Endothelial cell of umbilical vein (primary cell): ENCODE measurements around the gene FAM120B. TPM values are rescaled to one million over a fixed set of nuclear protein-coding genes. Genes with fewer than 3 reads are reported as not detected.

Experiments
- BruUV-seq: library from RNA; stranded (reverse); fragments of 400-500 nt; replicated peaks from 2 replicates; lab custom pipeline; 2021; lab: Mats Ljungman, UMichigan
- CTCF ChIA-PET: fragments of 300-600, 350-600 bp; sonication (Branson Sonifier 250); formaldehyde crosslinking; loops from one replicate; lab custom pipeline; 2021; ENCODE audit warnings: antibody characterized with exemption, inconsistent platforms; lab: Charles Lee
- POLR2A ChIA-PET: fragments of 300-600, 350-600 bp; sonication (Branson Sonifier 250); formaldehyde crosslinking; loops from one replicate; lab custom pipeline; 2021; ENCODE audit warnings: antibody characterized with exemption, inconsistent platforms; lab: Charles Lee
- DNase-seq: peaks from one replicate; pipeline ENCODE4 v3.0.0-alpha.2; 2011; ENCODE audit warnings: low read depth, low spot score
- FAIRE-seq: peaks from 2 replicates; lab custom pipeline; 2011; peaks lifted over from hg19 to GRCh38; lab: Jason Lieb, UNC
- H2AFZ ChIP-seq: 2 replicates; pipeline ENCODE4 v1.6.0; 2012; ENCODE audit warnings: low read depth, low read length, control low read depth, inconsistent platforms
- H3K27ac ChIP-seq: 2 replicates; pipeline ENCODE4 v1.5.1; 2011; ENCODE audit warnings: low read depth, mild to moderate bottlenecking, control low read depth, low read length, moderate library complexity; ENCODE audit not compliant: insufficient read depth
- H3K27me3 ChIP-seq, 2 experiments: 2 replicates each; pipeline versions ENCODE4 v1.6.0 to v1.6.1; 2011; ENCODE audit warnings: low read length in 2 of 2, mixed read lengths in 1 of 2; ENCODE audit not compliant: control insufficient read depth in 2 of 2, insufficient read depth in 2 of 2
- H3K36me3 ChIP-seq, 2 experiments: 2 replicates in 1 of 2; 3 replicates in 1 of 2; pipeline ENCODE4 v1.5.1; 2011; ENCODE audit warnings: low read length in 2 of 2, mild to moderate bottlenecking in 1 of 2, moderate library complexity in 1 of 2; ENCODE audit not compliant: control insufficient read depth in 2 of 2, insufficient read depth in 2 of 2; ENCODE audit errors: extremely low read depth in 1 of 2
- H3K4me1 ChIP-seq: 3 replicates; pipeline ENCODE4 v1.5.1; 2011; ENCODE audit warnings: mild to moderate bottlenecking, low read length; ENCODE audit not compliant: control insufficient read depth, insufficient read depth; ENCODE audit errors: extremely low read depth
- H3K4me2 ChIP-seq: 2 replicates; pipeline ENCODE4 v1.6.1; 2011; ENCODE audit warnings: low read length, control low read depth, mixed read lengths; ENCODE audit not compliant: insufficient read depth
- H3K4me3 ChIP-seq, 3 experiments: fragments of 200-600 bp in 1 of 3; sonication (generic), shearing (Covaris generic) in 1 of 3; replicated peaks in 1 of 3; 2 replicates each; pipeline ENCODE4 v1.5.1; 2011 to 2016; ENCODE audit warnings: control low read depth in 3 of 3, low read length in 3 of 3, mild to moderate bottlenecking in 2 of 3, inconsistent platforms in 1 of 3, low read depth in 1 of 3, moderate library complexity in 1 of 3; ENCODE audit not compliant: insufficient read depth in 1 of 3
- H3K79me2 ChIP-seq: 2 replicates; pipeline ENCODE4 v1.6.0; 2012; ENCODE audit warnings: low read length, inconsistent platforms; ENCODE audit not compliant: control insufficient read depth, insufficient read depth
- H3K9ac ChIP-seq: replicated peaks from 2 replicates; pipeline ENCODE3; 2011; ENCODE audit warnings: low read length, control low read depth; ENCODE audit not compliant: insufficient read depth; ENCODE audit errors: extremely low read depth
- H3K9me1 ChIP-seq: replicated peaks from 3 replicates; pipeline ENCODE4 v1.6.0; 2011; ENCODE audit warnings: mild to moderate bottlenecking, low read length; ENCODE audit not compliant: control insufficient read depth, insufficient read depth; ENCODE audit errors: extremely low read depth
- H3K9me3 ChIP-seq: replicated peaks from 2 replicates; pipeline ENCODE4 v1.5.1; 2012; ENCODE audit warnings: low read length, inconsistent platforms; ENCODE audit not compliant: control insufficient read depth, insufficient read depth
- H4K20me1 ChIP-seq: replicated peaks from 2 replicates; pipeline ENCODE3; 2011; ENCODE audit warnings: mild to moderate bottlenecking, low read length; ENCODE audit not compliant: control insufficient read depth, insufficient read depth; ENCODE audit errors: extremely low read depth
- FOS ChIP-seq: IDR thresholded peaks from 2 replicates; pipeline ENCODE4 v1.6.1; 2011; ENCODE audit warnings: mild to moderate bottlenecking, low read length, moderate library complexity, borderline replicate concordance; ENCODE audit not compliant: insufficient read depth
- MYC ChIP-seq: IDR thresholded peaks from one replicate; pipeline ENCODE4 v1.6.1; 2011; ENCODE audit warnings: mild to moderate bottlenecking, low read depth, low read length
- POLR2A ChIP-seq: IDR thresholded peaks from 2 replicates; pipeline ENCODE4 v1.6.1; 2012; ENCODE audit warnings: low read depth, mild to moderate bottlenecking, control low read depth, low read length
- POLR2AphosphoS5 ChIP-seq: IDR thresholded peaks from 2 replicates; pipeline ENCODE4 v1.6.1; 2012; ENCODE audit warnings: low read depth, mild to moderate bottlenecking, control low read depth, low read length, moderate library complexity; ENCODE audit not compliant: insufficient read depth
- dilution Hi-C: fragments of 300-500 bp; cut with MboI; formaldehyde crosslinking; loops from one replicate; pipeline ENCODE4 v1.15.0; 2019; ENCODE audit warnings: low sequenced_read_pairs; ENCODE audit not compliant: extremely low pct_ligation_motif_present
- intact Hi-C: fragments of 100-400 bp; cut with micrococcal nuclease; formaldehyde crosslinking; loops from one replicate; pipeline ENCODE4 v1.10.0; 2022
- polyA plus RNA-seq, 4 experiments: library from polyadenylated mRNA; depleted of rRNA in 3 of 4; stranded (reverse) in 3 of 4; unstranded in 1 of 4; fragments of >200 nt; gene quantifications; 2 replicates each; pipeline versions ENCODE4 v1.2.1 to v1.2.3, GENCODE V29; 2011 to 2012; ENCODE audit warnings: missing spikeins in 1 of 4
- total RNA-seq: library from RNA; stranded (reverse); gene quantifications from 2 replicates; pipeline ENCODE4 v1.2.3, GENCODE V29; 2021
- TF ChIP-seq, protein P1 (sequence below): IDR thresholded peaks from 2 replicates; pipeline ENCODE4 v1.6.1; 2011; ENCODE audit not compliant: insufficient read depth, insufficient read length
- TF ChIP-seq, protein P2 (sequence below), 2 donors: IDR thresholded peaks; 1 replicate in 1 of 2; 2 replicates in 1 of 2; pipeline ENCODE4 v1.5.1; 2011; ENCODE audit warnings: low read length in 2 of 2, mild to moderate bottlenecking in 2 of 2, moderate library complexity in 2 of 2, control low read depth in 1 of 2, inconsistent platforms in 1 of 2, low read depth in 1 of 2; ENCODE audit not compliant: insufficient read depth in 1 of 2; ENCODE audit errors: extremely low read depth in 1 of 2

The FAM120B gene
- total and polyA plus RNA-seq, 2 donors (not counting 3 experiments of a cell fraction or from before 2014, with no cell fraction given): 10.8 to 28.2 TPM

DNA sequence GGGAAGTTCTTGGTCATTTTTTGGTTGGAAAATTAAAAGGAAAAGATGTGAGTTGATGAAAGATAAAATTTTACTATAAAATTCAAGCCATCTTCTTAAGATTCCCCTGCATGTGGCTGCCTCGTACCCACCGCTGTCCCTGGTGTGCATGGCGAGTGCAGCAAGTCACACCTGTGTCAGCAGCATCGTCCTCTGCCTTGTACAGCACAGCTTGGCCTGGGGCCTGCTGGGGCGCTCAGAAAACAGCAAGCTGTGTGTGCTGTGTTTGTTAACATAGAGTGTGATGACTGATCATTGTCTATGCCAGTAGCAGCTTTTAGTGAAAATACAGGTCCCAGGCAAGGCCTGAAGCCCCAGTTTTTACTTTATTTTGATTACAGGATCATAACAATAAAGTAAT lies 56.7 kb downstream of the FAM120B start:
- TF ChIP-seq, protein P1, sequence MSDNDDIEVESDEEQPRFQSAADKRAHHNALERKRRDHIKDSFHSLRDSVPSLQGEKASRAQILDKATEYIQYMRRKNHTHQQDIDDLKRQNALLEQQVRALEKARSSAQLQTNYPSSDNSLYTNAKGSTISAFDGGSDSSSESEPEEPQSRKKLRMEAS: no peak
- TF ChIP-seq, protein P2, sequence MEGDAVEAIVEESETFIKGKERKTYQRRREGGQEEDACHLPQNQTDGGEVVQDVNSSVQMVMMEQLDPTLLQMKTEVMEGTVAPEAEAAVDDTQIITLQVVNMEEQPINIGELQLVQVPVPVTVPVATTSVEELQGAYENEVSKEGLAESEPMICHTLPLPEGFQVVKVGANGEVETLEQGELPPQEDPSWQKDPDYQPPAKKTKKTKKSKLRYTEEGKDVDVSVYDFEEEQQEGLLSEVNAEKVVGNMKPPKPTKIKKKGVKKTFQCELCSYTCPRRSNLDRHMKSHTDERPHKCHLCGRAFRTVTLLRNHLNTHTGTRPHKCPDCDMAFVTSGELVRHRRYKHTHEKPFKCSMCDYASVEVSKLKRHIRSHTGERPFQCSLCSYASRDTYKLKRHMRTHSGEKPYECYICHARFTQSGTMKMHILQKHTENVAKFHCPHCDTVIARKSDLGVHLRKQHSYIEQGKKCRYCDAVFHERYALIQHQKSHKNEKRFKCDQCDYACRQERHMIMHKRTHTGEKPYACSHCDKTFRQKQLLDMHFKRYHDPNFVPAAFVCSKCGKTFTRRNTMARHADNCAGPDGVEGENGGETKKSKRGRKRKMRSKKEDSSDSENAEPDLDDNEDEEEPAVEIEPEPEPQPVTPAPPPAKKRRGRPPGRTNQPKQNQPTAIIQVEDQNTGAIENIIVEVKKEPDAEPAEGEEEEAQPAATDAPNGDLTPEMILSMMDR (IDR thresholded peaks at IDR 0.05; ENCODE audit: extremely low read depth in 1 of 2, insufficient read depth in 1 of 2, low read depth in 1 of 2, low read length in 2 of 2): no peak
- TF ChIP-seq FOS (no peak), POLR2AphosphoS5 (no peak), MYC (no peak)
- H3K9me1 ChIP-seq: no peaks in the 10 kb centered on the region
- no peak overlapping the region for H3K9ac ChIP-seq
- intact Hi-C loops (no loop called here), dilution Hi-C loops (no loop called here)
- H3K4me1 ChIP-seq: peaks cover 9% of the 10 kb centered on the region
- H3K27me3 ChIP-seq: no peaks in the 10 kb centered on the region
- no peak overlapping the region for H3K4me3 ChIP-seq
- peaks cover 0 to 3% of the 10 kb centered on the region in 2 experiments for H3K36me3 ChIP-seq
- no peak for FAIRE-seq
- BruUV-seq: no TSS peak
- ChIA-PET POLR2A (interaction anchor here (0.7 kb wide), 1 partner anchor 76 kb away, joined by 3 read pairs; no protein-coding TSS in a partner anchor), CTCF (interaction anchor here (0.9 kb wide), 1 partner anchor 532 kb away, joined by 5 read pairs; no protein-coding TSS in a partner anchor)
- no peak overlapping the region for H3K4me2 ChIP-seq
- no peak overlapping the region for H3K27ac ChIP-seq
- no peak overlapping the region for H2AFZ ChIP-seq
- H4K20me1 ChIP-seq: no peaks in the 10 kb centered on the region
- no peak for DNase-seq
- no peaks in the 10 kb centered on the region for H3K79me2 ChIP-seq
- H3K9me3 ChIP-seq: no peaks in the 10 kb centered on the region

GRCh38 chr6:170365121-170365520 lies 58.6 kb downstream of the FAM120B start:
- CTCF ChIA-PET: no interaction called here
- Histone ChIP-seq H3K4me3 (no peak overlapping the region), H4K20me1 (no peaks in the 10 kb centered on the region), H3K4me2 (no peak overlapping the region), H3K9ac (no peak overlapping the region), H3K27ac (no peak overlapping the region), H3K9me3 (no peaks in the 10 kb centered on the region), H3K9me1 (no peaks in the 10 kb centered on the region), H3K4me1 (peaks cover 7% of the 10 kb centered on the region), H3K79me2 (no peaks in the 10 kb centered on the region), H2AFZ (no peak overlapping the region), H3K27me3 (no peaks in the 10 kb centered on the region), H3K36me3 (peaks cover 0 to 2% of the 10 kb centered on the region in 2 experiments)
- FAIRE-seq: no peak
- no peak for DNase-seq
- dilution Hi-C loops: no loop called here
- POLR2A ChIA-PET: no interaction called here
- BruUV-seq: no TSS peak
- intact Hi-C loops: no loop called here
- TF ChIP-seq FOS (no peak), MYC (no peak), POLR2A (no peak)
- TF ChIP-seq, protein P1: no peak
